Umbilical cord (tissue), 2 donors: ENCODE measurements around the gene STX16. TPM values are rescaled to one million over a fixed set of nuclear protein-coding genes. Genes with fewer than 3 reads are reported as not detected.

ENCODE experiments used
- DNase-seq: peaks from one replicate; pipeline ENCODE4 v3.0.0-alpha.2; 2015; ENCODE audit warnings: low spot score
- total RNA-seq: library from RNA; depleted of rRNA; stranded (reverse); fragments of >200 nt; gene quantifications from one replicate; pipeline ENCODE4 v1.2.3, GENCODE V29; 2014; ENCODE audit warnings: low replicate concordance; ENCODE audit not compliant: insufficient read depth

The STX16 gene, protein sequence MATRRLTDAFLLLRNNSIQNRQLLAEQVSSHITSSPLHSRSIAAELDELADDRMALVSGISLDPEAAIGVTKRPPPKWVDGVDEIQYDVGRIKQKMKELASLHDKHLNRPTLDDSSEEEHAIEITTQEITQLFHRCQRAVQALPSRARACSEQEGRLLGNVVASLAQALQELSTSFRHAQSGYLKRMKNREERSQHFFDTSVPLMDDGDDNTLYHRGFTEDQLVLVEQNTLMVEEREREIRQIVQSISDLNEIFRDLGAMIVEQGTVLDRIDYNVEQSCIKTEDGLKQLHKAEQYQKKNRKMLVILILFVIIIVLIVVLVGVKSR
- total RNA-seq: 24.1 TPM

DNA sequence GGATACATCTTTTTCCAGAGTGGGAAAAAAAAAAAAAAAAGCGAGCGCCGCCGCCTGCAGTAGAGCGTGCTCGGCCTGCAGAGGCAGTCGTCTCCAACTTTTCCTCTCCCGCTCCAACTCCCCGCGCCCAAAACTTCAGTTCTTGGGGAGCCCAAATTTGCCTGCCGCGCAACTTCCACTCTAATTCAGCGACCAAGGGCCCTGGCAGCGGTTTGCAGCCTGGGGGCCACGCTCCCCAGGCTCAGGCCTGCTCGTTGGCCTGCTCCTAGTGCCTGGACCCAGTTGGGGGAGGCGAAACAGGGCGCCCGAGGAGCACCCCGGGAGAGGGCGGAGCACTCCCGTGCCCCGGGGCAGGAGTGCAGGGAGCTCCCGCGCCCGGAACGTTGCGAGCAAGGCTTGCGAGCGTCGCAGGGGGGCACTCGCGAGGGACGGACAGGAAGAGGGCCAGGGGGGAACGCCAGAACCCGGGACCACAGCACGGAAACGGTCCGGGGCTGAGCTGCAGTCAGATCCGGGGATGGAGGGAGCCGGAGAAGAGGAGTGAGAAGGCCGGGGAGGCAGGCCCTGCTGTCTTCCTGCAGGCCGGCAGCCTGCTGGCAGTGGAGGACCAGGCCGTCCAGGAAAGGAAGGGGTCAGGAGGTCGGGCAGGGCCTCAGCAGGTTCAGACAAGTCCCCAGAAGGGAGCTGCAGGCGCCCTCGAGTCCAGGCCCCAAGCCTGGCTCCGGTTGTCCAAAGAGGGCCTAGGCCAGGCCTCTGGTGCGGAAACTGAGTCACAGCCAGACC, at the start of gene STX16:
Gene STX16 (plus strand): TSS at position 508 of the 783 bp plus-strand sequence. CDS start 724 bp downstream, outside the sequence.
- DNase-seq: peak; percentile 98

DNA sequence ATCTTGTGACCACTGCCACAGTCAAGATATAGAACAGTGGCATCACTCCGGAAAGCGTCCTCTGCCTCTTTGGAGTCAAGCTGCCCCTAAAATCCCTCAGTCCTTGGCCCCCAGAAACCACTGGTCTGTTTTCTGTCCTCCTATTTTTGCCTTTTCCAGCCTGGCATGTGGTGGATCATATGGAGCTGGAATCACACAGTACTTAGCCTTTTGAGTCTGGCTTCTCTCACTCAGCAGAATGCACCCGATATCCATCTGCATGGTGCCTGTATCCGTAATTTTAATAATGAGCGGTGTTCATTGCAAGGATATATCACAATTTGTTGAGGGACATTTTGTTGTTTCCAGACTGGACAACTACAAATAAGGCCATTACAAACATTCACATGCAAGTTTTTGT, 49.0 kb upstream of the STX16 start:
- DNase-seq: peak; percentile 58

DNA sequence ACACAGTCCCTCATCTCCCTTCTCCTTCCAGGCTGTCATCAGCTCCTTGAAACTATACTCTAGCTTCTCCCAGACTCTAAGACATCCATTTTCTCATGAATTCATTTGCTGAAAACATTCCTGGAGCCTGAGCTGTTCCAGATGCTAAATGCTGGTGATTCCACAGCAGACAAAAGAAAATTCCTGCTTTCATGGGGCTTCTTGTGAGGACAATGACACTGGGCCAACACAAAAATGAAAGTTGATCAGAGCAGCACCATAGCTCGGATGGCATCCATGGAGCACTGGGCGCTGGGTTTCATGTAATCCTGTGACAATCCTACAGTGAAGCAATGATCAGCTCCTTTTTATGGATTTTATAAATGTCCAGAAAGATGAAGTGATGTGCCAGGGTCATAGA, 47.4 kb upstream of the STX16 start:
- DNase-seq: peak; percentile 69

DNA sequence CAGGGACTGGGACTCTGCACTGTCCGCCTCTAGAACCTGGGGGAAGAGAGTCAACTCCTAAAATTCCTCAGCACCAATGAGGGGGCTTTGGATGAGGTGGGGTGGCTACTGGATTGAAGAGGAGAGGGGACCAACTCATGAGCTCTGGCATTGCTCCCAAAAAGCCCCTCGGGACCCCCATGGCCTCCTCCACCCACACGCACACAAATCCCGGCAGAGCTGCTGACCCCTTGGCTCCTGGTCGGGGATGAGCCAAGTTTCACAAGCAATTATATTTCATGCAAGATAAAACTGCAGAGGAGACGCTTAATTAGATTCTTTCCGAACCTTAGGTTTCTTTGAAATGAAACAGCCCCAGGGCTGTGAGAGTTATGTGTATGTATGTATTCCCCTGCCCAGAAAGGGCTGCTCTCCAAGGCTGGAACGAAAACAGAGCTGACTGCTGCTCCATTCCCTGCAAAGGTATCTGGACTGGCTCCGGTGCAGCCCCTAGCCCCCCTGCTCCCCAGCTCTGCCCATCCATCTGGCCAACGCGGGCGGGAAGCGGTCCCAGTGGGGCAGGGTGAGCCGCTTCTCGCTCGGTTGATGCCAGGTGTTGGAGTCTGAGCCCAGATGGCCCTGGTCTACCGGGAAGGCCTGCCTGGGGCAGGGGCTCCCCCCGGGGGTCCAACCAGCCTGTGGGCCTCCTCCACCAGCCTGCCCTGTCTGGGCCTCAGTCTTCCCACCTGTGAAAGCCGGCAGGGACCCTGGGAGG, 46.8 kb upstream of the STX16 start:
- DNase-seq: peak; percentile 81

DNA sequence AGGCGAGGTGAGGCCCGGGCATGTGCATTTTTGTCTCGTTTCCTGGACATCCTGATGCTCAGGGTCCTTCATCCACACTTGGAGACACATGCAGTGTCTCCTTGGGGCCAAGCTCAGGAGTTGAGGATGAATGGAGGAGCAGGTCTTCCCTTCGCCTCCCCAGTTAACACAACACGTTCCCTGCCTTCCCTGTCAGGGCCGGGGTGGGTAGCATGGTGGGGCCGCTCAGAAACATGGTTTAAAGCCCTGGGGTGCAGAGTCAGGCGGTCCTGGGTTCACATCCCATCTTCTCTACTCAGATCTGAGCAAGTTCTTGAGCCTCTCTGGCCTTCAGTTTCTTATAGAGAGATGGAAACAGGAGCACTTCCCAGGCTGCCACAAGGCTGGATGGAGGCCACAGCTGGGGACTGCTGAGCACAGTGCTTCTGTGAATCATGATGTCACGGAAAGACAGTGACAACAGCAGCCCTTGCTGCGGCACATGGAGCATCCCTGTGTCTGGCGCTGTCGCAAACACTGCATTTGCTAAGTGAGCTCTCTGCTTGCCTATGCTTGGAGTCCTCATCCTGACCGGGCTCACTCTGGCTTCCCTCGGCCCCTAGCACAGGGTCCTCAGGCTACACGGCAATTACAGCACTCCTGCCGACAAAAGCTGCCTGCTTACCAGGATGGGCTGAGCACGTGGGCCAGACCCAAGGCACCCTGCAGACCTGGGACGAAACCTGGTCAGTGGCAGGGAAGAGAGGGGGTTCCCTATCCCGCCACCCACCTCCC, 45.6 kb upstream of the STX16 start:
- no peak for DNase-seq

DNA sequence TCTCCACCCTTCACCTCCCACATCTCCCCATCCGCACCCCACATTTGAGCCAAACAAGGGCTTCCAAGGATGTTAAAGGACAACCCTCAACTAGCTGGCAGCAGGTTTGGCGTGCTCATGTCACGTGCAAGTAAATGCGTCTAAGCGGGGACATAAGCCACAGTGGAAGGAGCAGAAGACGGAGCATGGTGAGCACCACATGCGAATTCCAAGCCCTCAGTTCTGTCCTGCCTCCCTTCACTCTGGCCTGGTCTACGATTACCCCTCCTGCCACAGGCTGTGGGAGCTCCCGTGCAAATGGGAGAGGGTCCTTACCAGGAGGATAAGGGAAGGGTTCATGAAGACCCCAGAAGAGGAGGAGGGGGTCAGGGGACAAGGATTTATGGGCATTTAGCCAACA, 44.9 kb upstream of the STX16 start:
- DNase-seq: no peak

DNA sequence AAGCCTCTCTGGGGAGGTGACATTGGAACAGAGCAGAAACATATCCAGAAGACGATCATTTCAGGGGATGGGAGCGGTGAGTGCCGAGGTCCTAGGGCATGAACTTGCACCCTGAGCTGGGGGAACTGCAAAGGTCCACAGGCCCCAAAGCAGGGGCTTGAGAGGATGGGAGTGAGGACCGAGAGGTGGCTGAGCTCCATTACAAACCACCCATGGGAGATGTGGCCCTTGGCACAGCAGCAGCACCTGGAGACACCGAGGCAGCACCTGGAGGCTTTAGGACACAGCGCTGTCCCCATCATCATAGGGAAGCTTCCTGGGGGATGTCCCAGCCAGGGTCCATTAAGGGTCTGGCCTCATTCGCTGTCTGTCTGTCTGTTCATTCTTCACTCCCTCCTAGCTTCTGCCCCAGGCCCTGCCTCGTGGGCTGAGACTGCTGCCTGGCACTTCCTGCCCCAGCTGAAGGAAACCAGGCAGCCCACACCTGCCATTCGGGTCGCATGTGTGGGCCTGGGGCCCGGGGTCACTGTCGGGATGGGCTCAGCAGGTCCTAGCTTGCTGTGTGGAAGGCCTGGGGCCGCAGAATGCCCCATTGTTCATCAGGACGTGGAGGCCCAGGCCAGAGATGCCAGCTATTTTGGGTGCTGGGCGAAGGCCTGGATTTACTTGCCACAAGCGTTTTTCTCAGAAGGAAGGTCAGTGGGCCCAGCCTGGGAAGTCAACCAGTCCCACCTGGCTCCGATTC, 42.8 kb upstream of the STX16 start:
- DNase-seq: no peak

DNA sequence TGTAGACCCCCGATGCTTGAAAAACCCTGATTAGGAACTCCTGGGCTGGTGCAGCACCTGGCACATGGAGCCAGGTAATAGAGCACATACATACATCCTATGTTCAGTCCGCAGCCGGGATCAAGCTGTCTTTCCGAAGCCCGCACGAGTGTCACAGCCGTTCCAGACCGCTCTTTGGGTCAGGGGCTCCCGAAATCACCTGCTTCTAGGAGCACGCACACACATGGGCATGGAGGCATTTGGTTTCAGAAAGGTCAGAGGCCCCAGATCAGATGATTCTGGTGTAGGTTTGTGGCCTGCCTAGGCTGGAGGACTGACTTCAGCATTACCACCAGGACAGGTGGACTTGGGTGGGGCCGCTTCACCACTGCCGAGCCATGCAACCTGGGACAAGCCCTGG, 42.1 kb upstream of the STX16 start:
- no peak for DNase-seq

DNA sequence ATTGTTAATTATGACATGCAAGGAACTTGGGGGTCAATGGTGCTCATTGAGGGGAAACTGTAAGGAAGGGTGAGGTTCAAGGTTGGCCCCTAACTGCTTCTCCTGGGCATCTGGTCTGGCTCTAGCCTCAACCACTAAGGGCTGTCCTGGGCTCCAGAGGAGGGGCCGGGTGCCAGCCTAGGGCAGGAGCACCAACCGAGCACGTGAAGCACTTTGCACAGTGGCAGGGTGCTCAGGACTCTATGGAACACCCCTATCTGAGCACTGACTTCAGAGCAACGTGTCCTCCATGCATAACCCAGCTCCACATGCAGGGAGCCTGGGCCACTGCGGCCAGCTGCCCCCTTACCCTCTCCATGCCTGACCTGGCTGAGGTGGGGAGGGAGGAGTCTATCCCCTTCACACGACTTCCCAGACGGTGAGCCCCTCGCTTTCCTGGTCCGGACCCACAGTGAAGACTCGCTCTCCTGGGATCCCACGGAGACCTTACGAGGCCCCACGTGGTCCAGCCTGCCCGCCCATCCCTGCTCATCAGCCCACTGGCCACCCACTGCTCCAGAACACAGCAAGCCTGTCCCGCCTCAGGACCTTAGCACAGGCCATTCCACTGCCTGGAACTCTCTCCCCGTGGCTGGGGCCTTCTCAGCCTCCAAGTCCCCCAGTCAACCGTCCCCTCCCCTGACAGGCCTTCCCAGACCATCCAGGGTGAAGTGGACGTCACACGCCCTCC, 40.8 kb upstream of the STX16 start:
- no peak for DNase-seq

DNA sequence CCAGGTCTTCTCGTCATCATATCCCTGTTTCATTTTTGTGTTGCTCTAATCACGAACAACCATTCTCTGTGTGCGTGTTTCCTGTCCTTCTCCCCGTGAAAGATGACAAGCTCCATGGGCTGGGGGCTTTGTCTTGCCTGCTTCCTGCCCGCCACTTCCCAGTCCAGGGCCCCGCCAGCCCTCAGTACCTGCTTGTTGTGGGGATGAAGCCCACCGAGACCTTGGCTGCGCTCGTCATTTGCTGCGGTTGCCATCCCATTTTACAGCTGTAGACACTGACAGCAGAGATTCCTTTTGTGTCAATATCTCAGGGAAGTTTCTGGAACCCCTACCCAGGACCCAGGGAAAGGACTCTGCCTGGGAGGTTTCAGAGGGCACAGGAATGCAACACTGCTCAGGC, 40.3 kb upstream of the STX16 start:
- no peak for DNase-seq

DNA sequence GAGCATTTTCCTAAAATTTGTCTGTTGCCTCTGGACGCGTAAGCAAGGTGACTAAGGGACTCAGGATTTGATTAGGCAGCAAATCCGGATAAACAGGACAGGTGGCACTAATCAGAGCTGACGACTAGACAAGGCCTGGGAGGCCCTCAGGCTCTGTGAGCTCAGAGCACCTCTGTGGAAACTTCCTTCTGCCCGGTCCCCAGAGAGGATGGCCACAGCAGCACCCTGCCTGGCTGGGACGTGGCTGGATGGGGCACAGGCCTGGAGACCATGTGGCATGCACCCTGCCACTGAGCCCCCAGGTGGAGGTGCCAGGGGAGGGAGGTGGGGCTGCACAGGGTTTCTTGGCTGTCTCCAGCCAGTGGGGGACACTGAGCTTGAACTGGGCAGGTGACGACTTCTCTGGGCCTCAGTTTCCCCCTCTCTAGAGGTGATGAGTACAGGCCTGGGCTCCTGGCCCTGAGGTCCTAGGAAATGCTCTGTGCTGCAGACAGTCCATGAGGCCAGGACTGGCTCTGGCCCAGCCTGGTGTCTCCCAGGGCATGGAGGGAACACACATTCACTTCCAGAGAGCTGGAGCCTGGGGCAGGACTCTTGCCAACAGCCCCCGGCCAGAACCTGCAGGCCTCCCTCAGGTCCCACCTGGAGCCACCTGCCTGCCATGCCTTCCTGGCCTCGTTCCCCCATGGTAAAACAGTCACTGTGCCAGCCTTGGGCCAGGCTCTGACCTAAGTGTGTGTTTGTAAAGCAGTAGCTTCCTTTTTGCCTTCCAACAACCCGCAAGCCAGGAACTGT, 39.6 kb upstream of the STX16 start:
- peak; percentile 55 for DNase-seq

DNA sequence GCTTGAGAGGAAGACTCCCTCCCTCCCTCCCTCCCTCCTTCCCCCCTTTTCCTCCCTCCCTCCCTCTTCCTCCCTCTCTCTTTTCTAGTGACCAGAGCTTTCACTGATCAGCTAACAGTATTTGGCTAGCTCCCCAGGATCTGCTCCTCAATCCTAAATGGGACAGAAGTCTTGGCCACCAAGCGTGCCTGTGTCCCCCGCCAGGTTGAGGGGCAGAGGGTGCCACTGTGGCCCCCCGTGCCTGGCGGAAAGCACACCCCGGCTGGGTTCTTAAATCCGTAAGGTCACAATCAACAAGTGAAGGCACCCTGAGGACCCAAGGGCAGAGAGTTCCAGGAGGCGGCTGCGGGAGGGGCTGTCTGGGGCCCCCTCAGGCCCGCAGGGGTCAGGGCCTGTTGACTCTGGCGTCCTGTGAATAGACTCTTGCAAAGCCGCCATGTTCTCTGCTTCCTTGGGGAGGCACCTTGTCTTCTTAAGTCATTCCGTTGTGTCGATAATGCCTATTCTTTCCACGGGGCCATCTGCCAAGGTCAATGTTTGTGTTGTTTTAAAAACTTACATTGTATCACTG, 38.9 kb upstream of the STX16 start:
- DNase-seq: no peak

DNA sequence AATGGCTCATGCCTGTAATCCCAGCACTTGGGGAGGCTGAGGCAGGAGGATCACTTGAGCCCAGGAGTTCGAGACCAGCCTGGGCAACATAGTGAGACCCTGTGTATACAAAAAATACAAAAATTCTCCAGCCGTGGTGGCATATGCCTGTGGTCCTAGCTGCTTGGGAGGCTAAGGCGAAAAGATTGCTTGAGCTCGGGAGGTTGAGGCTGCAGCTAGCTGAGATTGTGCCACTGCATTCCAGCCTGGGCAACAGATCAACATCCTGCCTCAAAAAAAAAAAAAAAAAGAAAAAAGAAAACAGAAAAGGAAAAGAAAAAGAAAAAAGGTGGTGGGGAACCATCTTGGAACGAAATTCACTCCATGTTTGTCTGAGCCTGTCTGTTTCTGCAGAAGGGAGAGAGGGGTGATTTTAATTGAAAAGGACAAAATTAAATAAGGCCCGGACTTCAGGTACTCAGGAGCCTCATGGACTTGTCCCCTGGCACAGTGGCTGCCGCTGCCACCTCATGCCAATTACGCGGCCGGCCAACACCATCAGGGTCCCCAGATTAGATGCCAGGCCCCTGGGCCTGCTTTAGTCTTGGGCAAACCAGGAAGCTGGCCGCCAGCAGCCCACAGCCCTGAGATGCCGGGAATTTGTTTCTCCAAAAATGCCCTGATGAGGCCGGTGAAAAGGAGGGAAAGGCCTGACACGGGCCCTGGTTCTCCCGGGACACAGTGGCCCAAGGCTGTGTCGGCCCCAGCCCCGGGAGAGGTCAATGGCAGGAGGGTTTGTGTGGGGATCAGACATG, 37.8 kb upstream of the STX16 start:
- DNase-seq: no peak

DNA sequence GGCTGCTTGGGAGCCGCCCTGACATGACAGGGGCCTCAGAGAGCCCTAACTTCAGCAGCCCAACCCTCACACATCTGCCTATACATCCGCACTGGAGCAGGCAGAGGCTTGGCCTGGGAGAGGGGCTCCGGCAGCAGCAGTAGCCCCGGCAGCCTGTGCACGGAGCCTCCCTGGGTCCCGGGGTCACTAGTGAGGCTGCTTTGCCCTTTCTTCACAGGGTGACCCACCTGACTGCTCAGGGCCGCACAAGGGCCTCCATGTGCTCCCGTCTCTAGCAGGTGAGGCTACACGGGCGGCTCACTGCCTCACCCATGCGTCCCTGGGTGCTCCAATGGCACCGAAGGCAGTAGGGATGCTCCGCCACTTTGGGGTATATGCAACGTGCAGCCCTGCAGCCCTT, 36.7 kb upstream of the STX16 start:
- no peak for DNase-seq

DNA sequence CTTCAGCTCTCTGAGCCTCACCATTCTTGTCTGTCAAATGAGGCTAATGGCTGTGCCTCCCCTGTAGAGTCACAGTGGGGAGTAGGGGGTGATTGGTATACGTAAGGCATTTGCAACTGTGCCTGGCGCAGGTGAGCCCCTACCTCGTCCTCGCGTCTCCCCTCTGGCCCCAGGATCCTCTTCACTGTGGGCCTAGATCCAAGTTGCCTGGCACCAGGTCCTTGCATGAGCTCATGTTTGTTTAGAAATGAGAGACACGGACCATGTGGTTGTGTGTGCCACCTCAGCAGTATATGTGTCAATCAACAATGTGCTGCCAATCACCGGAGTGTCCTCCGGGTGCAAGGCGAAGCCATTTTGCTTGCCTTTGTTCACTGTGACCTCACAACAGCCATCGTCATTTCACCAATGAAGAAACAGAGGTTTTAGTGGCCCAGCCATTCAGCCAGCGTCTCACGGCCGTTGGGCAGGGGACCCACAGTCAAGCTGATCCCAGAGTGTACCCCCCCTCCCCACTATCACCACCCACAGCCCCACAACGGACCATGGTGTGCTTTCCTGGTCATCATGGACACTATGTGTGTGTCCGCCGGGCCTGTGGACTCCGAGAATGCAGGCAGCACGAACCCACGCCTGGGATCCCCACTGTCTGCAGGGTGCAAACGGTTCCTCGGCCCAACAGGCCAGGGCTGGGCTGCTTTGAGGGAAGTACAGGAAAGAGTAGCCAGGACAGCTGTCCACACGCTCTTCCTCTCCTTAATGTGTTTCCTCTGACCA, 35.9 kb upstream of the STX16 start:
- no peak for DNase-seq

DNA sequence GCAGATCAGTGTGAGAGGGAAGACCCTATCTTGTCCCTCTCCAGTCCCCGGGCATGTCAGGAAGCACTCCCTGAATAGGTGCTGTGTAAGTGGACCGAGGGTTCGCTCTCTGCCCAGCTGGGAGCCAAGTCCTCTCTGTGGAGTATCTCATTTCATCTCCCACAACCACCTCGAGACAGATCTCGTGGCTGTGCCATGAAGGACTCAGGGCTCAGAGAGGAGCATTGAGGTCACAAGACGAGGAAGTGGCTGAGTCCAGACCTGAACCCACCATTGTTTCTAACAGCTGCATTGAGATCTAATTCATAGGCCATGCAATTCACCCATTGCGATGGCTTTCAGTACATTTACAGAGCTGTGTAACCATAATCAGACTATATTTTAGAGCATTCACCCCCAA, 34.7 kb upstream of the STX16 start:
- no peak for DNase-seq

DNA sequence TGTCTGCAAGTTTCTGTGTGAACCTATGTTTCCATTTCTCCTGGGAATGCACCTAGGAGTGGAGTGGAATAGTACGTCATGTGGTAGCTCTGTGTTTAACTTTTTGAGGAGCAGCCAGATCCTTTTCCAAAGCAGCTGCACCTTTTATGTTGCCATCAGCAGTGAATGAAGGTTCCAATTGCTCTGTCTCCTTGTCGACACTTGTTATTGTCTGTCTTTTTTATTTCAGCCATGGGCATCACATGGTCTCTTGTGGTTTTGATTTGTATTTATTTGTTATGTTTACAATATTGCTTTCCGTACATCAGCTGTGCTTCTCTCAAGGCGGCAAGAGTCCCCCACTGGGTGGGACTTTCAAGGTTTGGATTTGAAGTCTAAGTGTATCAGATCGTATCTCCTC, 33.9 kb upstream of the STX16 start:
- no peak for DNase-seq
